Measurements from ENCODE around the gene PRLR. TPM values are rescaled to one million over a fixed set of nuclear protein-coding genes. Genes with fewer than 3 reads are reported as not detected.

PRLR gene
- total RNA-seq, 1 experiment from 2014 or later = 2.5 TPM

GRCh38 chr5:35227720-35228119 lies 2.6 kb downstream of the PRLR start:
- Histone ChIP-seq H3K4me2 (ENCODE audit: insufficient read depth, insufficient read length, low read length) (no peak overlapping the region), H3K9ac (ENCODE audit: extremely low read depth, insufficient read length, low read length) (no peak overlapping the region), H3K27me3 (ENCODE audit: insufficient read depth, low read length) (no peaks in the 10 kb centered on the region), H3K4me1 (ENCODE audit: insufficient read depth, low read length) (0 out of 2 replicates have a peak, but pooled peaks cover 2% of the 10 kb centered on the region), H3K79me1 (ENCODE audit: insufficient read depth, low read depth, low read length, poor library complexity, severe bottlenecking) (no peaks in the 10 kb centered on the region), H2BK5ac (ENCODE audit: insufficient read length, low read length) (no peak overlapping the region), H2BK20ac (ENCODE audit: low read depth, low read length, poor library complexity, severe bottlenecking) (no peak overlapping the region), H2BK120ac (ENCODE audit: low read depth, low read length, poor library complexity, severe bottlenecking) (no peak overlapping the region), H2AFZ (ENCODE audit: low read length) (no peak overlapping the region), H3K18ac (ENCODE audit: insufficient read length, low read depth, low read length) (no peak overlapping the region), H2BK15ac (ENCODE audit: low read depth, low read length) (no peak overlapping the region), H3K23ac (ENCODE audit: insufficient read length, low read depth, low read length) (no peak overlapping the region), H4K20me1 (ENCODE audit: control insufficient read depth, insufficient read depth, insufficient read length) (no peaks in the 10 kb centered on the region), H3K23me2 (ENCODE audit: insufficient read length, low read depth, low read length, poor library complexity, severe bottlenecking) (peaks cover 9% of the 10 kb centered on the region), H2AK5ac (ENCODE audit: insufficient read length, low read length) (no peak overlapping the region), H3K4ac (ENCODE audit: low read depth, low read length) (no peak overlapping the region), H4K91ac (ENCODE audit: insufficient read length, low read depth, low read length) (no peak overlapping the region), H3T11ph (ENCODE audit: low read length) (no peak overlapping the region), H3K14ac (ENCODE audit: insufficient read depth, low read length) (no peak overlapping the region), H3K56ac (ENCODE audit: insufficient read length, low read depth, low read length) (no peak overlapping the region), H3K9me3 (ENCODE audit: control insufficient read depth, low read depth, low read length) (no peaks in the 10 kb centered on the region), H3K79me2 (ENCODE audit: insufficient read depth, low read length) (no peaks in the 10 kb centered on the region), H2BK12ac (ENCODE audit: insufficient read length, low read depth, low read length) (no peak overlapping the region), H3K27ac (ENCODE audit: insufficient read length, low read depth, low read length) (no peak overlapping the region), H4K5ac (ENCODE audit: insufficient read length, low read depth, low read length) (no peak overlapping the region), H4K8ac (replicated peaks; ENCODE audit: insufficient read length, low read depth, low read length) (no peak overlapping the region)
- H3K4me1 Mint-ChIP-seq = peaks cover 21 to 24% of the 10 kb centered on the region in 2 experiments
- H3K27ac Mint-ChIP-seq = no peak overlapping the region; a peak in 1 of 7 replicates
- H3K4me3 Mint-ChIP-seq = no peak overlapping the region
- H3K9me3 Mint-ChIP-seq = no peaks in the 10 kb centered on the region; a peak in 1 of 5 replicates
- no peak for DNase-seq
- peaks cover 8% of the 10 kb centered on the region for H3K27me3 Mint-ChIP-seq (ENCODE audit: low read depth)
- H3K36me3 Mint-ChIP-seq (ENCODE audit: insufficient read depth in 1 of 3, low read depth in 3 of 3) = peaks cover 0 to 8% (median 0%) of the 10 kb centered on the region in 3 experiments; a peak in 2 of 7 replicates
- TF ChIP-seq, protein P1, sequence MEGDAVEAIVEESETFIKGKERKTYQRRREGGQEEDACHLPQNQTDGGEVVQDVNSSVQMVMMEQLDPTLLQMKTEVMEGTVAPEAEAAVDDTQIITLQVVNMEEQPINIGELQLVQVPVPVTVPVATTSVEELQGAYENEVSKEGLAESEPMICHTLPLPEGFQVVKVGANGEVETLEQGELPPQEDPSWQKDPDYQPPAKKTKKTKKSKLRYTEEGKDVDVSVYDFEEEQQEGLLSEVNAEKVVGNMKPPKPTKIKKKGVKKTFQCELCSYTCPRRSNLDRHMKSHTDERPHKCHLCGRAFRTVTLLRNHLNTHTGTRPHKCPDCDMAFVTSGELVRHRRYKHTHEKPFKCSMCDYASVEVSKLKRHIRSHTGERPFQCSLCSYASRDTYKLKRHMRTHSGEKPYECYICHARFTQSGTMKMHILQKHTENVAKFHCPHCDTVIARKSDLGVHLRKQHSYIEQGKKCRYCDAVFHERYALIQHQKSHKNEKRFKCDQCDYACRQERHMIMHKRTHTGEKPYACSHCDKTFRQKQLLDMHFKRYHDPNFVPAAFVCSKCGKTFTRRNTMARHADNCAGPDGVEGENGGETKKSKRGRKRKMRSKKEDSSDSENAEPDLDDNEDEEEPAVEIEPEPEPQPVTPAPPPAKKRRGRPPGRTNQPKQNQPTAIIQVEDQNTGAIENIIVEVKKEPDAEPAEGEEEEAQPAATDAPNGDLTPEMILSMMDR (conservative IDR thresholded peaks at IDR 0.05) = no peak
- no CpG with 5 or more reads among the region's 4 CpGs for WGBS (ENCODE audit: extremely low coverage, insufficient read length, low lambda C conversion rate)
